ENCODE measurements around the gene TMEFF1. TPM values are rescaled to one million over a fixed set of nuclear protein-coding genes. Genes with fewer than 3 reads are reported as not detected.
A peak's percentile ranks its signal among the peaks of the same experiment; 100 is the strongest.

The TMEFF1 gene
- total RNA-seq, 4 donors from 2014 or later: 2.0 to 10.4 (median 4.8) TPM

DNA sequence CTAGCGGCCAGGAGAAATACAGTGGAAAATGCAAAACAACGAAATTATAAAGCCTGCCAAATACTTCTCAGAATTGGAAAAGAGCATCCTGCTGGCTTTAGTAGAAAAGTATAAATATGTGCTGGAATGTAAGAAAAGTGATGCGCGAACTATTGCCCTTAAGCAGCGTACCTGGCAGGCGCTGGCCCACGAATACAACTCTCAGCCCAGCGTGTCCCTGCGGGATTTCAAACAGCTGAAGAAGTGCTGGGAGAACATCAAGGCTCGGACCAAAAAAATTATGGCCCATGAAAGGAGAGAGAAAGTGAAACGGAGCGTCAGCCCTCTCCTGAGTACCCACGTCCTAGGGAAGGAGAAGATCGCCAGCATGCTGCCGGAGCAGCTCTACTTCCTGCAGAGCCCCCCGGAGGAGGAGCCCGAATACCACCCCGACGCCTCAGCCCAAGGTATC is 31.0 kb upstream of the TMEFF1 start:
- no peak overlapping the region for H3K27ac ChIP-seq
- peaks cover 14 to 22% of the 10 kb centered on the region in 2 donors for H3K4me1 ChIP-seq
- TF ChIP-seq POLR2A (IDR thresholded peaks at IDR 0.05): no peak
- TF ChIP-seq, protein P1, sequence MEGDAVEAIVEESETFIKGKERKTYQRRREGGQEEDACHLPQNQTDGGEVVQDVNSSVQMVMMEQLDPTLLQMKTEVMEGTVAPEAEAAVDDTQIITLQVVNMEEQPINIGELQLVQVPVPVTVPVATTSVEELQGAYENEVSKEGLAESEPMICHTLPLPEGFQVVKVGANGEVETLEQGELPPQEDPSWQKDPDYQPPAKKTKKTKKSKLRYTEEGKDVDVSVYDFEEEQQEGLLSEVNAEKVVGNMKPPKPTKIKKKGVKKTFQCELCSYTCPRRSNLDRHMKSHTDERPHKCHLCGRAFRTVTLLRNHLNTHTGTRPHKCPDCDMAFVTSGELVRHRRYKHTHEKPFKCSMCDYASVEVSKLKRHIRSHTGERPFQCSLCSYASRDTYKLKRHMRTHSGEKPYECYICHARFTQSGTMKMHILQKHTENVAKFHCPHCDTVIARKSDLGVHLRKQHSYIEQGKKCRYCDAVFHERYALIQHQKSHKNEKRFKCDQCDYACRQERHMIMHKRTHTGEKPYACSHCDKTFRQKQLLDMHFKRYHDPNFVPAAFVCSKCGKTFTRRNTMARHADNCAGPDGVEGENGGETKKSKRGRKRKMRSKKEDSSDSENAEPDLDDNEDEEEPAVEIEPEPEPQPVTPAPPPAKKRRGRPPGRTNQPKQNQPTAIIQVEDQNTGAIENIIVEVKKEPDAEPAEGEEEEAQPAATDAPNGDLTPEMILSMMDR (IDR thresholded peaks at IDR 0.05): no peak
- no peaks in the 10 kb centered on the region for H3K27me3 ChIP-seq
- no peak overlapping the region for H3K4me3 ChIP-seq (replicated peaks in 1 of 3)
- WGBS, 2 donors: 70 to 75% methylated on average over 19 of the region's 19 CpGs
- H3K36me3 ChIP-seq: no peaks in the 10 kb centered on the region
- intact Hi-C loops (cut with DNase I): no loop called here
- DNase-seq: no peak
- no peaks in the 10 kb centered on the region for H3K9me3 ChIP-seq

DNA sequence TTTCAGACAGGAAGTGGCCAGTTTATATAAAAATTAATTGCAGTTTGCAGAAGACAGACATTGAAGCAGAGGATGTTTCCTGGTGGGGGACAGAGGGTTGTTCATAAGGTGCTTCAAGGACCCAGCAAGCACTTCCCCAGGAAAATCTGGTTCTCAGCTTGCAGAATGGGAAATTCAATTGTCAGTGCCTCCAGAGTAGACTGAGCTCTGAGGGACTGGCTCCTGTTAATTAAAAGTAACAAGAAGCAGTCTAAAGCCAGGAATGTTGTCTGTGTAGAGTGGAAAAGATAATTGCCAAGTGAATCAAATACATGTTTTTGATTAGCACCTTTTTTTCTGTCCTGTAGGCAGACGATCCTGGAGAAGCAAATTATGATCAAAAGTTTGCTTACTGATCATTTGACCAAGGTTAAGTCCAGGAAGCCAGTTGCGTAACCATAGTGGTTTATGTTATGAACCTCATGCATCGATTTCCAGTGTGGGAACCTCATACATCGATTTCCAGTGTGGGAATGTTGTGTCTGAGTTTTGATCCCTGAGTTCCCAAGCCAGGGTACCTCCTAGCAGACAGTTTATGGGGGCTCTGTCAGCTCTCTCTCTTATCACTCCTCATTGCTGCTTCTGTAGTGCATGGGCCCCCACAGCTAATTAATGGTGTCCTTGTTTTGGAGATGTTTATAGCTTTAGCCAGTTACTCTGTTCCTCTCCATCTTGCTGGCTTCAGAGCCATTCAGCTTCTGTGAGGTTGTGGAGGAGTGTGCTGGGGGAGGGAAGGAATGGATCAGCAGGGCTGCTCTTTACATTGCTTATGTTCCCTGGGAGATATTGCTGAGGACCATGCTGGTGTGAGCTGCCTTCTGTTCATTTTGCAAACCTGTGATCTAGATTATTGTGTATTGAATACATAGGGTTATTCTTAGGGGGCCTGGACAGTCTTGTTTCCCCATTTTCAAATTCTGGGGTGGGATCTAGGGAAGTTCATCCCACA is 28.9 kb upstream of the TMEFF1 start:
- Histone ChIP-seq H3K4me1 (peaks cover 6 to 16% of the 10 kb centered on the region in 2 donors), H3K9me3 (no peaks in the 10 kb centered on the region), H3K36me3 (no peaks in the 10 kb centered on the region), H3K4me3 (replicated peaks in 1 of 3) (no peak overlapping the region), H3K27ac (no peak overlapping the region), H3K27me3 (no peaks in the 10 kb centered on the region)
- TF ChIP-seq, protein P1 (IDR thresholded peaks at IDR 0.05): no peak
- TF ChIP-seq POLR2A (IDR thresholded peaks at IDR 0.05): no peak
- no peak for DNase-seq
- intact Hi-C loops (cut with DNase I): no loop called here
- WGBS, 2 donors: 79 to 83% methylated on average over 4 of the region's 4 CpGs

DNA sequence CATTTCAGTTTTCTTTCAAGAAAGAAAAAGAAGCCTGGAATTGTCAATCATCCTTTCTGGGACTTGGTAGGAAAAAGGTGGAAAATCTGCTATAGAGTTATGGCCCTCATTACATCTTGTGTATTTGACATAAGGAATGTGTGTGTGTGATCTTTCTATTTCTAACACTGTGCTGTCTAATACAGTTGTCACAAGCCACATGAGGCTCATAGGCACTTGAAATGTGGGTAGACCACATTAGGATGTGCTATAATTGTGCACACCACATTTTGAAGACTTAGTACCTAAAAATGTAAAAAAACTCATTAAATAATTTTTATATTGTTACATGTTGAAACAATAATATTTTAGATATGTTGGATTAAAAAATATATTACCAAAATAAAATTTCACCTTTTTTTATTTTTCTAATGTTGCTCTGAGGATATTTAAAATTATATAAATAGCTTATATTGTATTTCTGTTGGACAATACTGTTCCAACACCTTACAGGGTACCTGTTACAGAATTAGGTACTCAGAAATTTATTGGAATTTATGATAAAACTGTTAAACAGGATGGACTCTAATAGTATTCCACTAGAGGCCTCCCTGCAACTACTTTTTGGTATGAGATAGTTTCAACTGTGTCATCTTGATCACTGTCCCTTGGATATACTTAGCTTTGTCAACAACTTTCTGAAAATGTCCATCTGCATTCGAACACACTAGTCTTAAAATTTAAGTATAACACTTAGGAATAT is 27.6 kb upstream of the TMEFF1 start:
- H3K9me3 ChIP-seq: no peaks in the 10 kb centered on the region
- no peaks in the 10 kb centered on the region for H3K27me3 ChIP-seq
- no peak overlapping the region for H3K4me3 ChIP-seq (replicated peaks in 1 of 3)
- peaks cover under 1 to 6% of the 10 kb centered on the region in 2 donors for H3K4me1 ChIP-seq
- WGBS, 2 donors: 86 to 95% methylated on average over 1 of the region's 1 CpG
- no peak overlapping the region for H3K27ac ChIP-seq
- no peak for TF ChIP-seq POLR2A (IDR thresholded peaks at IDR 0.05)
- TF ChIP-seq, protein P1 (IDR thresholded peaks at IDR 0.05): peak in 1 of 6 experiments; percentile 5
- no peaks in the 10 kb centered on the region for H3K36me3 ChIP-seq
- intact Hi-C loops (cut with DNase I): no loop called here
- no peak for DNase-seq

DNA sequence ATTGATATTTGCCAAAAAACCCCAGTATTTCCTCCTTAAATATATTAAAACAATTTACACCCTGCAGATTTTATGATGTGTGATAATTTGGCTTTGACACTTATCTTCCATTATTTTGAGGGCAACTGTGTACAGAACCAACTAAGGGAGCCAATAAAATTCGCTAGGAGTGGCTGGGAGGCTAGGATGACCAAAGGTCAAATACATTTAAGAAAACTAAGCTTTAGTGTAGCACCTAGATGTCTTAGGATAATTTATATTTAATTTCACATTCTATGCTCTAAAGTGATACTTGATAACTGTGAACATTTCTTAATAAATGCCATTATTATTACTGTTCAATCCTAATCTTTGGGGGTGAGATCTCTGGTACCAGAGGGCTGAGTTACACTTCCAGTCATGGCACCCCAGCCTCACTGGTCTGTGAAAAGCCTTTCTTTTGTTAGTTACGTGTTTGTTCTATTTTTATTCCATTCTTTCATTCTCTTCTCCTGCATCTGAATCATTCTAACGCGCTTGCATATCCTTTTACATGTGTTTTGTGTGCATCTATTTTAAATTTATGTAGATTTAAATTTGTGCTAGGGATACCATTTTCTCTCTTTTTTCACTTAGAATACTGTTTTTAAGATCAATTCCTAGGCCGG is 26.9 kb upstream of the TMEFF1 start:
- Histone ChIP-seq H3K27ac (no peak overlapping the region), H3K36me3 (no peaks in the 10 kb centered on the region), H3K4me1 (peaks cover 0 to 2% of the 10 kb centered on the region in 2 donors), H3K4me3 (replicated peaks in 1 of 3) (no peak overlapping the region), H3K9me3 (no peaks in the 10 kb centered on the region), H3K27me3 (no peaks in the 10 kb centered on the region)
- intact Hi-C loops (cut with DNase I): no loop called here
- no peak for TF ChIP-seq POLR2A (IDR thresholded peaks at IDR 0.05)
- TF ChIP-seq, protein P1 (IDR thresholded peaks at IDR 0.05): no peak
- no peak for DNase-seq
- 94 to 96% methylated on average over 5 of the region's 5 CpGs for WGBS, 2 donors

All from thyroid gland (tissue), 4 donors.